Measurements from ENCODE around the gene OXGR1. TPM values are rescaled to one million over a fixed set of nuclear protein-coding genes. Genes with fewer than 3 reads are reported as not detected.
"Not testable (repeated sequence)": the region's sequence is repeated elsewhere in the genome, so short reads cannot be mapped to it uniquely, and the experiment has no call there.

Gene OXGR1
- not detected in 2 replicates for total RNA-seq

DNA sequence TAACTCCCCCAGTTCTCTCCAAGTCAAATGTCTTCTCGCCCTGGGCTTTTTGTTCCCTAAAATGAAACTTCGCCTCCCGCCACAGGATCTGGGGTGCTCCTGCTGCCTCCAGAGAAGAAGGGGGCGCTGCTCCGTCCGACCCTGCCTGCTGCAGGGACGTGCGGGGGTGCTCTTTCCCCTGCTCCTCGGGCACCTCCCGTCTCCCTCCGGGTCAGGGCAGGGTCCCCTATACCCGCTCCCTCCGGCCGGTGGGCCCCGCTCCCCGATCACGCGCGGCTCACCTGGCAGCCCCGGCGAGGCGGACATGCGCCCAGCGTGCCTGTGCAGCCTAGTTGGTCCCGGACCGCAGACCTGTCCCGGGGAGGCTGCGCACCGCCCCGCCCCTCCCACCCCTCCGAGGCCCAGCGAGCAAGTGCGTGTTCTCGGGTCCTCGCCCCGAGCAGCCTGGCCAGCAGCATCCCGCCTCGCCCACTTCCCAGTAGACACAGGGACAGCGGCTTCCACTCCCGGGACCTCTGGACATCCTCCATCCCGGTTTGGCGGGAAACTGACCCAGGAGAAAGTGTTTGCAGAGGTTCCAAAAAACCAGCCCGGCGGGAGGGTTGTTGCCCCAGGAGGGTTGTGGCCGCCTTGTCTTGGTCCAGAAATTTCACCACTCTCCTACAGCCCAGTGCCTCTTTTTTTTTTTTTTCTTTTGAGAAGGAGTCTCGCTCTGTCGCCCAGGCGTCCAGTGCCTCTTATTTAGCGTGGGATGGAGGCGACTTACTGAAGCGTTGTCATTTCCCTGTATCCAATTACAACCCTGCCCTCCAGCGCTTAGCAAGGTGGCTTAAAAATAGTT lies at the start of gene OXGR1:
TSS of gene OXGR1 (minus strand) at position 460 of the 841 bp plus-strand sequence. CDS start 6,717 bp downstream, outside the sequence.
- DNase-seq (ENCODE audit: low read depth): no peak
- TF ChIP-seq, protein P1, sequence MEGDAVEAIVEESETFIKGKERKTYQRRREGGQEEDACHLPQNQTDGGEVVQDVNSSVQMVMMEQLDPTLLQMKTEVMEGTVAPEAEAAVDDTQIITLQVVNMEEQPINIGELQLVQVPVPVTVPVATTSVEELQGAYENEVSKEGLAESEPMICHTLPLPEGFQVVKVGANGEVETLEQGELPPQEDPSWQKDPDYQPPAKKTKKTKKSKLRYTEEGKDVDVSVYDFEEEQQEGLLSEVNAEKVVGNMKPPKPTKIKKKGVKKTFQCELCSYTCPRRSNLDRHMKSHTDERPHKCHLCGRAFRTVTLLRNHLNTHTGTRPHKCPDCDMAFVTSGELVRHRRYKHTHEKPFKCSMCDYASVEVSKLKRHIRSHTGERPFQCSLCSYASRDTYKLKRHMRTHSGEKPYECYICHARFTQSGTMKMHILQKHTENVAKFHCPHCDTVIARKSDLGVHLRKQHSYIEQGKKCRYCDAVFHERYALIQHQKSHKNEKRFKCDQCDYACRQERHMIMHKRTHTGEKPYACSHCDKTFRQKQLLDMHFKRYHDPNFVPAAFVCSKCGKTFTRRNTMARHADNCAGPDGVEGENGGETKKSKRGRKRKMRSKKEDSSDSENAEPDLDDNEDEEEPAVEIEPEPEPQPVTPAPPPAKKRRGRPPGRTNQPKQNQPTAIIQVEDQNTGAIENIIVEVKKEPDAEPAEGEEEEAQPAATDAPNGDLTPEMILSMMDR (IDR thresholded peaks at IDR 0.05; ENCODE audit: insufficient read depth, low read depth, low read length): no peak
- H3K4me3 ChIP-seq (ENCODE audit: low read depth, low read length): peak within 1 kb of the TSS; percentile 35

DNA sequence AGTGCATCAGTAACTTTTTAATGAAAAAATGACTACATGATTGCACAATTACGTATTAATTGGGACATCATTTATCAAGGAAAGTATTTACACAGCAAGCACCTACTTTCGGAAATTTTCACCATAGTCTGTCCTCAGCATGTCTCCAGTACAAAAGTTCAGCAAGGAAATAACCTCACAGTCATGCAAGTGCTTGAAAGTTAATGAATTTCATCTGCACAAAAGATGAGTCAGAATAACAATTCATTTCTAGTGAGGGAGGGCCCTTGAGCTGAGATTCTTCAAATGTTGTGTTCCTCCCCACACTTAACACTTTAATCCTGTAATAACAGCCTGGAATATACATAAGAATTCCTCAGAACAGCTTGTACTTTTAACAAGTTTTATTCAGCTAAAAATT lies 49.0 kb upstream of the OXGR1 start:
- TF ChIP-seq, protein P1 (IDR thresholded peaks at IDR 0.05; ENCODE audit: insufficient read depth, low read depth, low read length): no peak
- peak; percentile 89 for DNase-seq (ENCODE audit: low read depth)
- no peak overlapping the region for H3K4me3 ChIP-seq (ENCODE audit: low read depth, low read length)

DNA sequence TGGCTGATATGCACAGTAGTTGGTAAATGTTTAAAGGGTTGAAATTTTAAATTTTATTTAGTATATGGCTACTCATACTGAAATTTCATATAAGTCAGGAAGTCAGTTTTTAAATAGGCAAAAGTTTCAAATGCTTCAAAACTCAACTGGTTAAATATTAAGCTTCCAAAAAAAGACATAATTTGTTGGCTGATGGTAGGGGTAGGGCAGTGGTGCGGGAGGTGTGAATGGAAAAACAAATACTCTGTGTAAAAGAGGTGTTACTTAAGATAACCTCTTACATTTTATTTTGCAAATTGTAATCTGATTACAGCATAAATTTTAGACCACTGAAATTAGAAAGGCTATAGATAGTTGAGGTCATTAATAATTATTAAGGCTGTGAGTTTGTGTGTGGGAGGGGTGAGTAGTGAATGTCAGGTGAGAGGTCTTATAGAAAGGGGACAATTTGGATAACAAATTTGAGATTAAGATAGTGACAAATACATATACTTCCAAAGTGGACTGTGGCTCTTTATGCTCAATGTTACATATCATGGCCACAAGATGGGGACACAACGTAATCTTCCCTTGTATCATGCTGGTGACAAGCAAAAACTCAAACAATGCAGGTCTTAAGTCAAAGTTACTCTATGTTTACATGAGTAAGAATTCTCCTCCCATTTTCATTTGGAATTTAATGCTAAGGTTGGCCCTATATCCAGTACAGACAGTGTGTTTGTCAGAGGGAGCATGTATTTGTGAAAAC lies 36.6 kb upstream of the OXGR1 start:
- peak; percentile 62 for DNase-seq (ENCODE audit: low read depth)
- TF ChIP-seq, protein P1 (IDR thresholded peaks at IDR 0.05; ENCODE audit: insufficient read depth, low read depth, low read length): peak; percentile 43
- H3K4me3 ChIP-seq (ENCODE audit: low read depth, low read length): no peak overlapping the region

DNA sequence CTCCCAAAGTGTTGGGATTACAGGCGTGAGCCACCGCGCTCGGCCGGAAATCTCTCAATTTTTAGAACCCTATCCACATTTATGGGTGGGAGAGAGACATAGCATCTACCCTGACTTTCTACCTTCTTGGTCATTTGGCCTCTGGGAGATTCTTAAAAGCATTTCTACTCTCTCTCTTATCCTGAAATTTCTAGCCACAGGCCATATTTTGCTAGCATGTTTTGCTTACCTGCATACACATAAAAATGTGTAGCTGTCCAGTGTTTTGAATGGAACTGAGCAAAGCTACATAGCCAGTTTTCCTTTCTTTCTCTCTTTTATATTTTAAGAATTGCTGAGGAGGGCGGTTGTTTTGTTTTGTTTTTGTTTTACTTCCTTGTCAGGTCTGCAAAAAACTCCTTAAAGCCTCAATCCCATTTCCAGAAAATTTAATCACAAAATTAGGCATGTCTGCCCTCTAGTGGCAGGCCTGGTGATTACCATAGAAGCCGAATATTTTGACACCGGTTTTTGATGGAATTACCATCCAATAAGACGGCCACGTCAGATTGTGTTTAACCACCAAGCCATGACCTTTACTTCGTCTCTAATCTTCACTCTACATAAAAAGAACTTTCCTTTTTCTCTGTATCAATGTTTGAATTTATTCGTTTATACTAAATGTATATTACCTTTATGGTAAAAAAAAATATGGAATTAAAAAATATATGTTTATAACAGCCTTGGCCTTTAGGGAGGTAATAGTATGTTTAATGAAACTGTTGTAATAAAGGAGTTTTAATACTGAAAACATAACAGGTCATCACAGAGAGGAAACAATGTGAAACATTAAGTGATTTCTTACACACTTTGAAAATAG lies 34.4 kb upstream of the OXGR1 start:
- H3K4me3 ChIP-seq (ENCODE audit: low read depth, low read length): no peak overlapping the region
- TF ChIP-seq, protein P1 (IDR thresholded peaks at IDR 0.05; ENCODE audit: insufficient read depth, low read depth, low read length): peak; percentile 79
- peak; percentile 56 for DNase-seq (ENCODE audit: low read depth)

DNA sequence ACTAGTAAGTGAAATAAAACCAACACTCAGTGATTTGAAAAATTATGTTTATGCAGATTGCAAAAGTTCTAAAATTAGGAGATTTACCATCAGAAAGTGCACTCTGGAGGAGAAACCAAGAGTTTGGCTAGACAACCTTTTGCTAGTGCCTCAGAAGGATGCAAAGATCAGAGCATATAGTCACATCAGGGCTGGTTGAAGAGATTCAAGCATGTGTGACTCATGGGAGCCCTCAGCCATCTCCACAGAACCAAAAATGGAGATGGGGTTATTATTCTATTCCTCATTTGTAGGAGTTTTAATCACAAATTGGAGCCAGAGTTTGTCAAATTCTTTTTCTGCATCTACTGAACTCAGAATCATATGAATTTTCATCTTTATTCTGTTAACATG lies 32.9 kb upstream of the OXGR1 start:
- no peak overlapping the region for H3K4me3 ChIP-seq (ENCODE audit: low read depth, low read length)
- DNase-seq (ENCODE audit: low read depth): no peak
- TF ChIP-seq, protein P1 (IDR thresholded peaks at IDR 0.05; ENCODE audit: insufficient read depth, low read depth, low read length): no peak

DNA sequence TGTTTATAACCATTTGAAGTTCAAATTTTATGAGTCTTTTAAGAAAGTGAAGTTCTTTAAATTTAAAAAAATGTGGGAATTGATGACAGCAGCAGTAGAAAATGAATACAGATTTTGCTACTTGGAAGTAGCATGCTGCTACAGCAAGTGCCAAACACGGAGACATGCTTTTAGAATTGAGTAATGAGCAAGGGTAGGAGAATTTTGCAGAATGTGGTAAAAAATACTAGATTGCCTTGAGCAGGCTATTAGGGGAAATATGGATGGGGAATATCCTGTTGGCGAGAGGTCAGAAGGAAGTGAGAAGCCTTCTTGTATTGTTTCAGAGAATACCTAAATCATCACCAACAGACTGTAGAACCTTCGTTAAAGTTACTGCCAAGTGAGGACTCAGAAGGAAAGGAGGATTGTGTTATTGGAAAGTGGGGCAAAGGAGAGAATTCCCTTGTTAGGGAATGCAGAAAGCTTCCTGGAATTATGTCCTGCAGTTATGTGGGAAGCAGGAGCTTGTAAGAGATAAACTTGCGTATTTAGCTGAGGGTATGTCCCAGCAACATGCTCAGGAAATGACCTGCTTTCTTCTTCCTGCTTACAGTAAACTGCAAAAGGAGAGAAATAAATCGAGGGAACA lies 32.4 kb upstream of the OXGR1 start:
- TF ChIP-seq, protein P1 (IDR thresholded peaks at IDR 0.05; ENCODE audit: insufficient read depth, low read depth, low read length): no peak

DNA sequence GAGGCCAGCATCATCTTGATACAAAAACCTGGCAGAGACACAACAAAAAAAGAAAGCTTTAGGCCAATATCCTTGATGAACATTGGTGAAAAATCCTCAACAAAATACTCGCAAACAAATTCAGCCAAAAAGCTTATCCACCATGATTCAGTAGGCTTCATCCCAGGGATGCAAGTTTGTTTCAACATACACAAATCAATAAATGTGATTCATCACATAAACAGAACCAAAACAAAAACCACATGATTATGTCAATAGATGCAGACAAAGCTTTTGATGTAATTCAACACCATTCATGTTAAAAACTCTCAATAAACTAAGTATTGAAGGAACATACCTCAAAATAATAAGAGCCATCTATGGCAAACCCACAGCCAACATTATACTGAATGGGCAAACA lies 29.5 kb upstream of the OXGR1 start:
- DNase-seq (ENCODE audit: low read depth); H3K4me3 ChIP-seq (ENCODE audit: low read depth, low read length): not testable (repeated sequence)

More for the DNA sequence above, 32.4 kb upstream of the OXGR1 start:
- no peak for DNase-seq (ENCODE audit: low read depth)
- H3K4me3 ChIP-seq (ENCODE audit: low read depth, low read length): no peak overlapping the region

All from fibroblast of villous mesenchyme (primary cell).